GM12892 (cell line): ENCODE measurements around the gene LRGUK.

ENCODE experiments used
- POLR2A ChIP-seq: IDR thresholded peaks from 2 replicates; pipeline ENCODE4 v1.6.1; 2011; ENCODE audit warnings: low read depth, low read length, control low read depth
- POLR2AphosphoS5 ChIP-seq: IDR thresholded peaks from 2 replicates; pipeline ENCODE4 v1.6.1; 2011; ENCODE audit warnings: low read depth, low read length, control low read depth

DNA sequence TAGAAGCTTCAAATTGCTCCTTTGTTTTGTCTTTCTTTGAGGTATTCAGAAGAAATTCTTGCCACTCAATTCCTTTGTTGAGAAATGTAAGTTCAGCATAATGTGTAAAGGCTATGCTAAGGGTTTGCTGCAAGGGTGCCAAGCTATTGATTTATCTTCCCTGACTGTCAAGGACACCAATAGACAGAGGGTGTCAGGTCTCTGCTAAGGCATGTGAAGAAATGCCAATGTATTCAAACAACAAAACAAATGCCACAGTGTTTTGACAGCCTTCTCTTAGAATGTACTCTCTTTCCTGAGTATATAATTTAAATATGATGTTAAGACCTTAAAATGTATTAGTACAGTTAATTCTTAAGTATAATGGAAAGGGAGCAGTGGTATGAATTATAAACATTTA lies 62.4 kb downstream of the LRGUK start:
- no peak for TF ChIP-seq POLR2A
- TF ChIP-seq POLR2AphosphoS5: no peak
